ENCODE measurements around the gene ZNF600. TPM values are rescaled to one million over a fixed set of nuclear protein-coding genes. Genes with fewer than 3 reads are reported as not detected.
"Not testable (repeated sequence)": the region's sequence is repeated elsewhere in the genome, so short reads cannot be mapped to it uniquely, and the experiment has no call there.

Gene ZNF600
- polyA plus RNA-seq, 3 donors = 1.9 to 9.2 (median 2.5) TPM

DNA sequence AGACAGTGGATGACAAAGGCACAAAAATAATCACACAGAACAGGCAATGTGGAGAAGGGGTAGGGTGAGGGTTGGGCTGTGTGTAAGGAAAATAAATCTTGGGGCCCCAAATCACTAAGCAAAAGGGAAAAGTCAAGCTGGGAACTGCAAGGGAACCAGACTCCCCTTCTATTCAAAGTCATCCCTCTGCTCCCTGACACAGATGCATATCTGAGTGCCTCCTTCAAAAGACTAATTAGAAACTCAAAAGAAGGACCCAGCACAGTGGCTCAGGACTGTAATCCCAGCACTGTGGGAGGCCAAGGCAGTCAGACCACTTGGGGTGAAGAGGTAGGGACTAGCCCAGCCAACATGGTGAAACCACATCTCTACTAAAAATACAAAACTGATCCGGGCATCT, 70.1 kb downstream of the ZNF600 start:
- Mint-ChIP-seq H3K27me3 (ENCODE audit: low read depth in 3 of 3) (peaks cover 0 to 2% (median 0%) of the 10 kb centered on the region in 3 donors), H3K9me3 (peaks cover 23 to 95% (median 70%) of the 10 kb centered on the region in 7 donors), H3K4me1 (peaks cover 17% of the 10 kb centered on the region), H3K27ac (no peak overlapping the region), H3K36me3 (peaks cover 57 to 69% of the 10 kb centered on the region in 2 donors), H3K4me3 (no peak overlapping the region)
- H3K27me3 ChIP-seq (ENCODE audit: control insufficient read depth in 2 of 2, insufficient read depth in 2 of 2, low read length in 2 of 2) = no peaks in the 10 kb centered on the region
- no peak overlapping the region for H3K9ac ChIP-seq (ENCODE audit: insufficient read depth, low read length, poor library complexity, severe bottlenecking)
- H3K36me3 ChIP-seq (replicated peaks in 1 of 2; ENCODE audit: control insufficient read depth in 1 of 2, insufficient read depth in 2 of 2, low read length in 2 of 2) = peaks cover 37 to 56% of the 10 kb centered on the region in 2 donors
- DNase-seq = no peak
- WGBS (ENCODE audit: insufficient coverage) = no CpG with 5 or more reads among the region's 1 CpG
- H3K4me2 ChIP-seq (replicated peaks; ENCODE audit: extremely low read depth, low read length, poor library complexity, severe bottlenecking) = no peak overlapping the region
- intact Hi-C loops (cut with micrococcal nuclease) = no loop called here
- H3K4me1 ChIP-seq (ENCODE audit: control insufficient read depth in 1 of 2, insufficient read depth in 2 of 2, low read length in 2 of 2) = peaks cover 0 to 5% of the 10 kb centered on the region in 2 donors
- TF ChIP-seq CTCF (IDR thresholded peaks at IDR 0.05) = no peak
- H3K9me3 ChIP-seq (replicated peaks in 1 of 2; ENCODE audit: control insufficient read depth in 1 of 2, insufficient read depth in 1 of 2, low read length in 2 of 2) = peaks cover 28 to 46% of the 10 kb centered on the region in 2 donors
- H3K27ac ChIP-seq (ENCODE audit: low read depth in 1 of 2, low read length in 2 of 2) = no peak overlapping the region
- H3K4me3 ChIP-seq (replicated peaks in 1 of 3; ENCODE audit: low read depth in 2 of 3, low read length in 3 of 3) = no peak overlapping the region
- no peak overlapping the region for H2AFZ ChIP-seq (ENCODE audit: insufficient read depth, low read depth, low read length, poor library complexity, severe bottlenecking)
- H3K79me2 ChIP-seq (ENCODE audit: insufficient read depth, low read length) = no peaks in the 10 kb centered on the region
- no peaks in the 10 kb centered on the region for H4K20me1 ChIP-seq (ENCODE audit: insufficient read depth, low read length)

DNA sequence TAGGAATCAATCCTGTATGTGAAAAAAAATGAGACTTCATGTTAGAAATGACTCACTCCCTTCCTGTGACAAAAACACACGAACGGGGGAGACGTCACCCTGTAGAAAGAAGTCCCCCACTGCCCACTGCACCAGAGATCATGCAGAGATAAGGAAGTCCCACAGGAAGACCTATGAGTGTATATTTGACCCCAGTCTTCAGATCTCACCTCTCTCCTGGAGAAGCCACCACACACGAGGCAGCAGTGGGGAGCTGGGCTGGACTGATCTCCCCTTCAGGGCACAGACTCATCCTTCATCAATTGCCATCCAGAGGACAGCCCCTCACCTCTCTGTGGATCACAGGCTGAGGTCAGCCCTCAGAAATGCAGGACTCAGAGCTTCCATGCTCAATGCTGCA, 70.7 kb downstream of the ZNF600 start:
- H3K9me3 Mint-ChIP-seq = peaks cover 24 to 95% (median 70%) of the 10 kb centered on the region in 7 donors
- peak in 1 of 3 donors; percentile 11 for DNase-seq

DNA sequence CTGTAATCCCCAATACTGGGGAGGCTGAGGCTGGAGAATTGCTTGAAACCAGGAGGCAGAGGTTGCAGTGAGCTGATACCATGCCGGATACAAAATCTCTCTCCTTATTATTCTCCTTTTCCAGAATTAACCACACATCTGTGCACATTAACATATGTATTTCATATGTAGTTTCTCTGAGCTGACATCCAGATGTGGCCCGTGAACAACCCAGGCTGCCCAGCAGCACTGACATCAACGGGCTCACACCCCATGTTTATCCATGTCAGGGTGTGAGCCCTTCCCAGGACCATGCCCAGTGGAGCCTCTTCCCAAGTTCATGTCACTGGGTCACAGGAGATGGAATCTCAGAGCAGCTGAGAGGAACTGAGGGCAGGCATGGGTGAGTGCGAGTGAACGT, 71.3 kb downstream of the ZNF600 start:
- H3K27me3 ChIP-seq (ENCODE audit: control insufficient read depth in 2 of 2, insufficient read depth in 2 of 2, low read length in 2 of 2); H3K4me1 ChIP-seq (ENCODE audit: control insufficient read depth in 1 of 2, insufficient read depth in 2 of 2, low read length in 2 of 2); H3K27ac Mint-ChIP-seq; H2AFZ ChIP-seq (ENCODE audit: insufficient read depth, low read depth, low read length, poor library complexity, severe bottlenecking); H4K20me1 ChIP-seq (ENCODE audit: insufficient read depth, low read length); H3K27ac ChIP-seq (ENCODE audit: low read depth in 1 of 2, low read length in 2 of 2); H3K4me3 Mint-ChIP-seq; H3K79me2 ChIP-seq (ENCODE audit: insufficient read depth, low read length); H3K9ac ChIP-seq (ENCODE audit: insufficient read depth, low read length, poor library complexity, severe bottlenecking); intact Hi-C loops (cut with micrococcal nuclease); DNase-seq; H3K4me3 ChIP-seq (replicated peaks in 1 of 3; ENCODE audit: low read depth in 2 of 3, low read length in 3 of 3); H3K4me2 ChIP-seq (replicated peaks; ENCODE audit: extremely low read depth, low read length, poor library complexity, severe bottlenecking); H3K27me3 Mint-ChIP-seq (ENCODE audit: low read depth in 3 of 3): not testable (repeated sequence)
- H3K36me3 Mint-ChIP-seq = peaks cover 61 to 70% of the 10 kb centered on the region in 2 donors
- Histone ChIP-seq H3K36me3 (replicated peaks in 1 of 2; ENCODE audit: control insufficient read depth in 1 of 2, insufficient read depth in 2 of 2, low read length in 2 of 2) (peaks cover 41 to 56% of the 10 kb centered on the region in 2 donors), H3K9me3 (replicated peaks in 1 of 2; ENCODE audit: control insufficient read depth in 1 of 2, insufficient read depth in 1 of 2, low read length in 2 of 2) (peaks cover 30 to 46% of the 10 kb centered on the region in 2 donors)
- peaks cover 17% of the 10 kb centered on the region for H3K4me1 Mint-ChIP-seq
- 100% methylated on average over 4 of the region's 5 CpGs for WGBS (ENCODE audit: insufficient coverage)
- H3K9me3 Mint-ChIP-seq = peaks cover 23 to 95% (median 72%) of the 10 kb centered on the region in 7 donors

More for the DNA sequence above, 70.7 kb downstream of the ZNF600 start:
- H3K4me3 Mint-ChIP-seq; H3K79me2 ChIP-seq (ENCODE audit: insufficient read depth, low read length); H3K9ac ChIP-seq (ENCODE audit: insufficient read depth, low read length, poor library complexity, severe bottlenecking); H4K20me1 ChIP-seq (ENCODE audit: insufficient read depth, low read length); H3K27me3 ChIP-seq (ENCODE audit: control insufficient read depth in 2 of 2, insufficient read depth in 2 of 2, low read length in 2 of 2); H3K27ac ChIP-seq (ENCODE audit: low read depth in 1 of 2, low read length in 2 of 2); H3K4me1 ChIP-seq (ENCODE audit: control insufficient read depth in 1 of 2, insufficient read depth in 2 of 2, low read length in 2 of 2); H3K4me2 ChIP-seq (replicated peaks; ENCODE audit: extremely low read depth, low read length, poor library complexity, severe bottlenecking); H3K4me3 ChIP-seq (replicated peaks in 1 of 3; ENCODE audit: low read depth in 2 of 3, low read length in 3 of 3); H3K27me3 Mint-ChIP-seq (ENCODE audit: low read depth in 3 of 3); H2AFZ ChIP-seq (ENCODE audit: insufficient read depth, low read depth, low read length, poor library complexity, severe bottlenecking); intact Hi-C loops (cut with micrococcal nuclease): not testable (repeated sequence)
- WGBS (ENCODE audit: insufficient coverage) = 30% methylated on average over 4 of the region's 4 CpGs
- Mint-ChIP-seq H3K27ac (peak overlapping the region in 1 of 7 donors; percentile 69), H3K36me3 (peaks cover 58 to 69% of the 10 kb centered on the region in 2 donors), H3K4me1 (peaks cover 17% of the 10 kb centered on the region)
- Histone ChIP-seq H3K36me3 (replicated peaks in 1 of 2; ENCODE audit: control insufficient read depth in 1 of 2, insufficient read depth in 2 of 2, low read length in 2 of 2) (peaks cover 40 to 56% of the 10 kb centered on the region in 2 donors), H3K9me3 (replicated peaks in 1 of 2; ENCODE audit: control insufficient read depth in 1 of 2, insufficient read depth in 1 of 2, low read length in 2 of 2) (peaks cover 28 to 46% of the 10 kb centered on the region in 2 donors)
